Measurements from ENCODE around the gene TRAK2. TPM values are rescaled to one million over a fixed set of nuclear protein-coding genes. Genes with fewer than 3 reads are reported as not detected.

The TRAK2 gene
- total and polyA plus RNA-seq, 2 donors, result 10.1 to 13.8 TPM

DNA sequence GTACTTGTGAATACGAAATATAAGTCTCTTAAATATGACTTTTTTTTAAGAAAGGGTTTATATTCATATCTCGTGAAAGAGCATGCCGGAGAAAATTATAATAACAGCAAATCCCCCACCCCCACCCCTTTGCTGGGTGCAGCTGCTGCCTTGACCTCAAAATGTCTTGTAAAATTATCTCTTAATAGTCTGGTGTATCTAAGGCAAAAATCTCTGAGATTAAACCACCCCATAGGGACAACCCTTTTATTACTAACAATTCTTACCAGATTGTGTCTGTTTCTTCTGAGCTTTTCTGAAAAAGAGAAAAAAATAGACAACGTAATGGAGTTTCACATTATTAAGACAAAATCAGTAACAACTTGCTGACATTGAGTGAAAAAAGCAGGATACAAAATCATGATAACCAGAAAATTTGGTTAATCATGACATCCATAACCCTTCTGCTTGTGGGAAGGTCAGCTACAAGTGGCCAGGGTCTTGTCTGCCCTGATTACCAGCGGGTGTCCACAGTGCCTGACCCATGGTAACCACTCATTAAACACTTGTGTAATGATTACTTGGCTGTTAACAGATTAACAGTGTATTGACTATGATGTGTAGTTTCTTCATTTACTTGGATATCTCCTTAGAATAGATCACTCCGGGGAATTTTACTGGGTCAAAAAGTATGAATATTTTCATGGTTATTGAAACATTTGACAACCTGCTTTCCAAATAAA is 1.8 kb upstream of the TRAK2 start:
- H3K27ac ChIP-seq (ENCODE audit: low read depth in 1 of 2, low read length in 1 of 2), result no peak overlapping the region
- no peaks in the 10 kb centered on the region for H3K36me3 ChIP-seq (ENCODE audit: control insufficient read depth in 2 of 2, insufficient read depth in 2 of 2, low read length in 1 of 2)
- 92% methylated on average over 6 of the region's 6 CpGs for WGBS
- H3K4me3 ChIP-seq (ENCODE audit: low read length in 2 of 2), result no peak overlapping the region
- H3K9me3 ChIP-seq (ENCODE audit: control insufficient read depth in 2 of 2, insufficient read depth in 1 of 2, low read length in 1 of 2), result peaks cover 0 to 1% of the 10 kb centered on the region in 2 donors
- peaks cover 0 to 2% of the 10 kb centered on the region in 2 donors for H3K27me3 ChIP-seq (ENCODE audit: control insufficient read depth in 2 of 2, insufficient read depth in 1 of 2, low read length in 1 of 2)
- DNase-seq (ENCODE audit: low read depth in 6 of 9, low spot score in 9 of 9), result no peak
- peaks cover 7 to 9% of the 10 kb centered on the region in 2 donors for H3K4me1 ChIP-seq (ENCODE audit: control insufficient read depth in 2 of 2, insufficient read depth in 2 of 2, low read length in 2 of 2)

DNA sequence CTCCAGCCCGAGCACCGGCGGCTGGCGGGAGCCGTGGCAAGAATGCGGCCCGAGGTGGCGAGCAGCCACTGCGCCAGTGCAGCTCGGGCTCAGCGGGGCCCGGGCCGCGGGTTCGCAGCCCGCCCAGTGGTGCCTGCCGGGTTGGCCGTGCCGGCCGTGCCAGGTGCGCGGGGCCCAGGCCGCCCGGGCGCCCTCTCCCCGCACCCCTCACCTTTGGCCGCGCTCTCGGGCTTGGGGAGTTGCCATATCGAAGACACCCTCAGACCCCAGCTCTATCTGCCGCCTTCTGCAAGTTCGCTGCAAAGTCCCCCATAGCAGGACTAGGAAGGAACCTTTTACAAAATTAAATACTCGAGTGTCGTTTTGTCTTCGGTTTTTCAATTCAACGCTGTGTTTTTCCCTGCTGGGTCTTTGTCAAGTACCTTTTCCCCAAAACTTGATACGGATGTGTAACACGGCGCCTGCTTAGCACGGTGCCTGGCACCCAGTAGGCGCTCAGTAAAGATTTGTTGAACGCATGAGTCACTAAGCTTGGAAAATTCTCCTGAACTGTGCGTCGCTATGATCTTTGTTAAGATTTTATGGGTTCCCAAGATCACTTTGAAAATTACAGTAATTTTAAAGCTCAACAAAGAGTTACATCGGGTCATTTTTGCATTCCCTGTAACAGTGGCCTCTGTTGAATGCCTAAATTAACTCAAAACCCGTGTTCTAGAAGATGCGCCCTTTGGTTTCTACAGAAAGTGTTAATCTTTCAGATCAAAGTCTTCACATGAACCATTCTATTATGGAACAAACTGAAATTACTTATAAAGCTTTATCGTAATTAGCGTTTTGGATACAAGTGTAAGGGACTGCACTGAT is 1.0 kb upstream of the TRAK2 start:
- no peaks in the 10 kb centered on the region for H3K36me3 ChIP-seq (ENCODE audit: control insufficient read depth in 2 of 2, insufficient read depth in 2 of 2, low read length in 1 of 2)
- peaks cover 0 to 1% of the 10 kb centered on the region in 2 donors for H3K9me3 ChIP-seq (ENCODE audit: control insufficient read depth in 2 of 2, insufficient read depth in 1 of 2, low read length in 1 of 2)
- peak overlapping the region in 1 of 2 donors; percentile 96 for H3K27ac ChIP-seq (ENCODE audit: low read depth in 1 of 2, low read length in 1 of 2)
- H3K4me3 ChIP-seq (ENCODE audit: low read length in 2 of 2), result peak overlapping the region; percentile 56 to 90
- H3K4me1 ChIP-seq (ENCODE audit: control insufficient read depth in 2 of 2, insufficient read depth in 2 of 2, low read length in 2 of 2), result peaks cover 12 to 14% of the 10 kb centered on the region in 2 donors
- peaks cover 0 to 2% of the 10 kb centered on the region in 2 donors for H3K27me3 ChIP-seq (ENCODE audit: control insufficient read depth in 2 of 2, insufficient read depth in 1 of 2, low read length in 1 of 2)
- DNase-seq (ENCODE audit: low read depth in 6 of 9, low spot score in 9 of 9), result peak in 3 of 9 donors; percentile 18 to 28 (median 27)
- 14% methylated on average over 49 of the region's 49 CpGs for WGBS

DNA sequence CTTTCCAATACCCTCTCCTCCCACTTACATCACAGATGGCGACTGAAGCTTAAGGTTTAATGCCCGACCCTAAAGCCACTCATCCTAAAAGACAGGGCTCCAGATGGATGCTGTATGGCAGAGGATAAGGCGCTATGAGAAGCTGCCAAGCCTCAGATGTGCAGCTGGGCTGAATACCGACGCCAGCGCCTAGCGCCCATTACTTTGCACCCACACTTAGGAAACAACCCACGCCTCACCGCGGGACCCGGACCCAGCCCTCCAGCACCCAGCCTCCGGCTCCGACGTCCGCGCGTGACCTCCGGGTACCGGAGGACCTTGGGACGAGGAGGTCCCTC is 335 bp downstream of the TRAK2 start:
- Histone ChIP-seq H3K27ac (ENCODE audit: low read depth in 1 of 2, low read length in 1 of 2) (peak overlapping the region; percentile 90 to 96), H3K36me3 (ENCODE audit: control insufficient read depth in 2 of 2, insufficient read depth in 2 of 2, low read length in 1 of 2) (no peaks in the 10 kb centered on the region), H3K27me3 (ENCODE audit: control insufficient read depth in 2 of 2, insufficient read depth in 1 of 2, low read length in 1 of 2) (peaks cover 0 to 2% of the 10 kb centered on the region in 2 donors), H3K4me3 (ENCODE audit: low read length in 2 of 2) (peak overlapping the region; percentile 90 to 95), H3K9me3 (ENCODE audit: control insufficient read depth in 2 of 2, insufficient read depth in 1 of 2, low read length in 1 of 2) (peaks cover 0 to 1% of the 10 kb centered on the region in 2 donors), H3K4me1 (ENCODE audit: control insufficient read depth in 2 of 2, insufficient read depth in 2 of 2, low read length in 2 of 2) (peaks cover 14 to 18% of the 10 kb centered on the region in 2 donors)
- under 1% methylated on average over 20 of the region's 20 CpGs for WGBS
- DNase-seq (ENCODE audit: low read depth in 6 of 9, low spot score in 9 of 9), result no peak

DNA sequence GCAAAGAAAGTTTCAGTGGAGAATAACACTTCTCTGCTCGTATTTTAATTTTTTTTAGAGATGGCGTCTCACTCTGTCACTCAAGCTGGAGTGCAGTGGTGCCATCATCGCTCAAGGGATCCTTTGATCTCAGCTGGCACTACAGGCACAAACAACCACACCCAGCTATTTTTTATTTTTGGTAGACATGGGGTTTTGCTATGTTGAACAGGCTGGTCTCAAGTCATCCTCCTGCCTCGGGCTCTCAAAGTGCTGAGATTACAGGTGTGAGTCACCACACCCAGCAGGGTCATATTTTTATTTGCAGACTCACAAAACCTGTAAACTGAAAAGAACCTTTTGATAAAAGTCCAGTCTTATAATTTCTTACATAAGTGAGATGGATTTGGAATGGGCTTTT is 2.6 kb downstream of the TRAK2 start:
- Histone ChIP-seq H3K27me3 (ENCODE audit: control insufficient read depth in 2 of 2, insufficient read depth in 1 of 2, low read length in 1 of 2) (peaks cover 0 to 2% of the 10 kb centered on the region in 2 donors), H3K4me1 (ENCODE audit: control insufficient read depth in 2 of 2, insufficient read depth in 2 of 2, low read length in 2 of 2) (peaks cover 14 to 18% of the 10 kb centered on the region in 2 donors), H3K4me3 (ENCODE audit: low read length in 2 of 2) (no peak overlapping the region), H3K36me3 (ENCODE audit: control insufficient read depth in 2 of 2, insufficient read depth in 2 of 2, low read length in 1 of 2) (no peaks in the 10 kb centered on the region), H3K9me3 (ENCODE audit: control insufficient read depth in 2 of 2, insufficient read depth in 1 of 2, low read length in 1 of 2) (peaks cover 0 to 1% of the 10 kb centered on the region in 2 donors), H3K27ac (ENCODE audit: low read depth in 1 of 2, low read length in 1 of 2) (no peak overlapping the region)
- WGBS, result 93% methylated on average over 4 of the region's 4 CpGs
- DNase-seq (ENCODE audit: low read depth in 6 of 9, low spot score in 9 of 9), result no peak

DNA sequence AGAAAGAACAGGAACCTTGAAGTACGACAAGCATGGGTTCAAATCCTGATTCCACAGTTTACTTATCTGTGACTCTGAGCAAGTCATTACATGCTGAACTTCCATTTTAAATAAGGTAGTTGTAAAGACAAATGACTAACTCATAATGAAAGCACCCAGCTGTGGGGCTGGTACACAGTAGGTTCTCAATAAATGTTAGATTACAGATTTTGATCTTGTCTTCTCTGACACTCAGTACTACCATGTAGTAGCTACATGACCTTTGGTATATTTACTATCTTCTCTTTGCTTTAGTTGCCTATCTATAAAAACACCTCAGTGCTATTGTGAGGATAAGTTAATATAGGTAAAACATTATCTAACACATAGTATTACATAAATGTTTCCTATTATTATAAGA is 3.2 kb downstream of the TRAK2 start:
- H3K4me3 ChIP-seq (ENCODE audit: low read length in 2 of 2), result no peak overlapping the region
- no peaks in the 10 kb centered on the region for H3K36me3 ChIP-seq (ENCODE audit: control insufficient read depth in 2 of 2, insufficient read depth in 2 of 2, low read length in 1 of 2)
- no peak for DNase-seq (ENCODE audit: low read depth in 6 of 9, low spot score in 9 of 9)
- H3K9me3 ChIP-seq (ENCODE audit: control insufficient read depth in 2 of 2, insufficient read depth in 1 of 2, low read length in 1 of 2), result peaks cover 0 to 1% of the 10 kb centered on the region in 2 donors
- no peak overlapping the region for H3K27ac ChIP-seq (ENCODE audit: low read depth in 1 of 2, low read length in 1 of 2)
- WGBS, result 95% methylated on average over 1 of the region's 1 CpG
- peaks cover 14 to 18% of the 10 kb centered on the region in 2 donors for H3K4me1 ChIP-seq (ENCODE audit: control insufficient read depth in 2 of 2, insufficient read depth in 2 of 2, low read length in 2 of 2)
- peaks cover 0 to 2% of the 10 kb centered on the region in 2 donors for H3K27me3 ChIP-seq (ENCODE audit: control insufficient read depth in 2 of 2, insufficient read depth in 1 of 2, low read length in 1 of 2)

DNA sequence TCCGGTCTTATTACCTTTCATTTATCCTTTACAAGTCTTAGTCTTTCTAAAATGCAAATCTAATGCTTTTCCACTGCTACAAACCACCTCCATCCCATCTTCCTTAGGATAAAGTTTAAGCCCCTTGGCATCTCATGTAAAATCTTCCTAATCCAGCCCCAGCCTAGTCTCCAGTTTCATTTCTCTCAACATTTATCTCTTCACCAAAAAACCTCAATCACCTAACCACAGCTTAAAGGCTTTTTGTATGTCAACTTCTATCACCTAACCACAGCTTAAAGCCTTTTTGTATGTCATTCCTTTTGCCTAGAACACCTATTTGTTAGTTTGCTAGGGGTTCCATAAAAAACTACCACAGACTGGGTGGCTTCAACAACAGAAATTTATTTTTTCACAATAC is 4.2 kb downstream of the TRAK2 start:
- H3K4me1 ChIP-seq (ENCODE audit: control insufficient read depth in 2 of 2, insufficient read depth in 2 of 2, low read length in 2 of 2), result peaks cover 9 to 13% of the 10 kb centered on the region in 2 donors
- peak in 5 of 9 donors; percentile 38 to 78 (median 42) for DNase-seq (ENCODE audit: low read depth in 6 of 9, low spot score in 9 of 9)
- H3K27ac ChIP-seq (ENCODE audit: low read depth in 1 of 2, low read length in 1 of 2), result no peak overlapping the region
- no peaks in the 10 kb centered on the region for H3K27me3 ChIP-seq (ENCODE audit: control insufficient read depth in 2 of 2, insufficient read depth in 1 of 2, low read length in 1 of 2)
- no peaks in the 10 kb centered on the region for H3K36me3 ChIP-seq (ENCODE audit: control insufficient read depth in 2 of 2, insufficient read depth in 2 of 2, low read length in 1 of 2)
- 81% methylated on average over 1 of the region's 1 CpG for WGBS
- H3K4me3 ChIP-seq (ENCODE audit: low read length in 2 of 2), result no peak overlapping the region
- peaks cover 0 to 1% of the 10 kb centered on the region in 2 donors for H3K9me3 ChIP-seq (ENCODE audit: control insufficient read depth in 2 of 2, insufficient read depth in 1 of 2, low read length in 1 of 2)

DNA sequence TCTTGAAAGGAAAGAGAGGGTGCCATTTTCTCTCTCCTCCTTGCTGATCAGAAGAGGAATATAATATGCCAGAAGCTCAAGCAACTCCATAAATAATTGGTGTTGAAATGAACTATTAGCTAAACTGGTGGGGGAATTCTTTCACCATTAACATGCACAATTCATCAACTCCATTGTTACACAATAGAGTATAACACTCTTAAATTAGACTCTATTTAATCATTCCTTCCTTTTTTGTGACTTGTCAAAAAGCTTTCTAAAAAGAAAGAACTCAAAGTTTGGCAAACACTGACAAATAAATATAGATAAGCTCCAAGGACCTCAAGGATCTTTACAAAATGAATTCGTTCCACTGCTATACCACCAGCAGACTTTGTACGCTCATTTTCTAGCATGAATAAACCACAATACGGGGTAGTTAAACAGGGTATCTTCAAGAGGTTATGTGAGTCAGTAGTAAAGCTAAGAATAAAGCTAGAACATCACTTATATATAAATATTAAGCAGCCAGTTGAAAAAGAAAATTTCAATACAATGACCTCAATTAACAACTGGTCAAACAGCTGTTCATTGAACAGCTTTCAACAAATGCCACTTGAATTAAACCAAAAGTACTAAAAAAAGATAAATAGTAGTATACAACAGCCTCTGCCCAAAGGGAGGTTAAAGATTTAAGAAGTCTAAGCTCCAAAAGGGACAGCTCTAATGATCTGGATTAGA is 6.4 kb downstream of the TRAK2 start:
- no peaks in the 10 kb centered on the region for H3K9me3 ChIP-seq (ENCODE audit: control insufficient read depth in 2 of 2, insufficient read depth in 1 of 2, low read length in 1 of 2)
- no peaks in the 10 kb centered on the region for H3K36me3 ChIP-seq (ENCODE audit: control insufficient read depth in 2 of 2, insufficient read depth in 2 of 2, low read length in 1 of 2)
- H3K27ac ChIP-seq (ENCODE audit: low read depth in 1 of 2, low read length in 1 of 2), result no peak overlapping the region
- H3K27me3 ChIP-seq (ENCODE audit: control insufficient read depth in 2 of 2, insufficient read depth in 1 of 2, low read length in 1 of 2), result no peaks in the 10 kb centered on the region
- no peak for DNase-seq (ENCODE audit: low read depth in 6 of 9, low spot score in 9 of 9)
- WGBS, result 94% methylated on average over 3 of the region's 3 CpGs
- H3K4me1 ChIP-seq (ENCODE audit: control insufficient read depth in 2 of 2, insufficient read depth in 2 of 2, low read length in 2 of 2), result peaks cover 5 to 10% of the 10 kb centered on the region in 2 donors
- no peak overlapping the region for H3K4me3 ChIP-seq (ENCODE audit: low read length in 2 of 2)

DNA sequence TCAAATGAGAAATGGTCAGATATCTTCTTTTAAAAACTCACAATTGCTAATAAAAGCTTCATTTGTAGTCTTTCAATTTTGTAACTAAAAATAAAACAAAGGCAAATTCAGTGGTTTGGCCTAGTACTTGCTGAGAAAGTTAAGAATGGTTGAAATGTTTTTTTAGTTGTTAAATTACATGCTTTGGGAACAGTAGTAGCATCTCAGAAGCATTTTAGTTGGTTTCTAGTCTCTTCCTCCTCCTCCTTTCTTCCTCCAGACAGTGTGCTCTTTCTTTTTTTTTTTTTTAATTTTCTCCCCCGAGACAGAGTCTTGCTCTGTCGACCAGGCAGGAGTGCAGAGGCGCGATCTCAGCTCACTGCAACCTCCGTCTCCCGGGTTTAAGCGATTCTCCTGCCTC is 9.8 kb downstream of the TRAK2 start:
- Histone ChIP-seq H3K27ac (ENCODE audit: low read depth in 1 of 2, low read length in 1 of 2) (no peak overlapping the region), H3K4me3 (ENCODE audit: low read length in 2 of 2) (no peak overlapping the region), H3K27me3 (ENCODE audit: control insufficient read depth in 2 of 2, insufficient read depth in 1 of 2, low read length in 1 of 2) (no peaks in the 10 kb centered on the region), H3K36me3 (ENCODE audit: control insufficient read depth in 2 of 2, insufficient read depth in 2 of 2, low read length in 1 of 2) (no peaks in the 10 kb centered on the region), H3K9me3 (ENCODE audit: control insufficient read depth in 2 of 2, insufficient read depth in 1 of 2, low read length in 1 of 2) (no peaks in the 10 kb centered on the region), H3K4me1 (ENCODE audit: control insufficient read depth in 2 of 2, insufficient read depth in 2 of 2, low read length in 2 of 2) (no peaks in the 10 kb centered on the region)
- 92% methylated on average over 7 of the region's 7 CpGs for WGBS
- DNase-seq (ENCODE audit: low read depth in 6 of 9, low spot score in 9 of 9), result no peak

Measured in thymus (tissue), 11 donors.